Panc1 (cell line): ENCODE results near the gene CDC37. TPM values are rescaled to one million over a fixed set of nuclear protein-coding genes. Genes with fewer than 3 reads are reported as not detected.
"Not testable (repeated sequence)": the region's sequence is repeated elsewhere in the genome, so short reads cannot be mapped to it uniquely, and the experiment has no call there.

Source experiments
- ATAC-seq: fragments of 200-7000 bp; cut with Tn5 transposase; 2 replicates; pipeline ENCODE4 v1.9.1; 2020; ENCODE audit warnings: mild to moderate bottlenecking, moderate library complexity
- BruUV-seq: library from RNA; stranded (reverse); fragments of 400-500 nt; replicated peaks from 2 replicates; lab custom pipeline; 2021; lab: Mats Ljungman, UMichigan
- CTCF ChIA-PET: fragments of 300-600 bp; sonication (Branson Sonifier 250); formaldehyde crosslinking; loops from one replicate; lab custom pipeline; 2022; ENCODE audit warnings: antibody characterized with exemption; lab: Charles Lee
- POLR2A ChIA-PET: fragments of 300-600 bp; sonication (Branson Sonifier 250); formaldehyde crosslinking; loops from one replicate; lab custom pipeline; 2022; ENCODE audit warnings: antibody characterized with exemption; lab: Charles Lee
- DNase-seq: peaks from one replicate; pipeline ENCODE4 v3.0.0-alpha.2; 2010; ENCODE audit warnings: low read depth, low spot score
- H3K27ac ChIP-seq: 2 replicates; pipeline ENCODE4 v1.5.1; 2011; ENCODE audit warnings: mild to moderate bottlenecking, low read length, inconsistent platforms
- H3K27me3 ChIP-seq: fragments of 200-500 bp; sonication (Bioruptor generic); 2 replicates; pipeline ENCODE4 v1.6.0; 2014; ENCODE audit warnings: low read length, inconsistent platforms; ENCODE audit not compliant: control insufficient read depth, insufficient read depth
- H3K36me3 ChIP-seq: fragments of 200-500 bp; sonication (Bioruptor generic); 2 replicates; pipeline ENCODE4 v1.5.1; 2014; ENCODE audit warnings: inconsistent platforms, mild to moderate bottlenecking, low read length, moderate library complexity; ENCODE audit not compliant: control insufficient read depth, insufficient read depth
- H3K4me1 ChIP-seq: 2 replicates; pipeline ENCODE4 v1.5.1; 2011; ENCODE audit warnings: inconsistent platforms, mild to moderate bottlenecking, low read length, moderate library complexity; ENCODE audit not compliant: control insufficient read depth, insufficient read depth
- H3K4me3 ChIP-seq, 2 experiments: 2 replicates each; pipeline ENCODE4 v1.5.1; 2011 to 2012; ENCODE audit warnings: low read depth in 2 of 2, low read length in 2 of 2, mild to moderate bottlenecking in 2 of 2, inconsistent platforms in 1 of 2, moderate library complexity in 1 of 2
- H3K9me3 ChIP-seq: fragments of 200-500 bp; sonication (Bioruptor generic); 2 replicates; pipeline ENCODE4 v1.5.1; 2014; ENCODE audit warnings: low read depth, mild to moderate bottlenecking, inconsistent platforms, low read length, moderate library complexity; ENCODE audit not compliant: control insufficient read depth, insufficient read depth
- POLR2AphosphoS5 ChIP-seq: IDR thresholded peaks from 2 replicates; pipeline ENCODE4 v1.6.1; 2012; ENCODE audit warnings: mild to moderate bottlenecking, low read depth, low read length, moderate library complexity
- SIN3A ChIP-seq: IDR thresholded peaks from 2 replicates; pipeline ENCODE4 v1.6.1; 2012; ENCODE audit warnings: low read depth, mild to moderate bottlenecking, low read length, moderate library complexity, borderline replicate concordance; ENCODE audit not compliant: insufficient read depth
- TCF7L2 ChIP-seq: IDR thresholded peaks from 2 replicates; pipeline ENCODE4 v1.6.1; 2011; ENCODE audit warnings: mild to moderate bottlenecking, low read depth, low read length, inconsistent platforms
- in situ Hi-C: cut with HindIII; loops from 2 replicates; pipeline ENCODE4 v1.10.0; 2016; ENCODE audit warnings: low sequenced_read_pairs, low pct_unique_long_range_greater_than_20kb
- intact Hi-C: fragments of 100-400 bp; cut with micrococcal nuclease; formaldehyde crosslinking; loops from one replicate; pipeline ENCODE4 v1.10.0; 2022; ENCODE audit not compliant: unreplicated experiment
- total RNA-seq: library from RNA; stranded (reverse); gene quantifications from one replicate; pipeline ENCODE4 v1.2.1, GENCODE V29; 2021; ENCODE audit not compliant: unreplicated experiment
- TF ChIP-seq, protein P1 (sequence below), 2 experiments: IDR thresholded peaks; 2 replicates each; pipeline ENCODE4 v1.6.1; 2011 to 2012; ENCODE audit warnings: low read depth in 2 of 2, control low read depth in 1 of 2, low read length in 1 of 2, mild to moderate bottlenecking in 1 of 2, moderate library complexity in 1 of 2; ENCODE audit not compliant: insufficient read depth in 1 of 2
- TF ChIP-seq, protein P2 (sequence below): fragments of 450-650 bp; IDR thresholded peaks from 2 replicates; pipeline ENCODE4 v1.5.1; 2017; ENCODE audit warnings: mild to moderate bottlenecking

Gene CDC37
- total RNA-seq, 1 experiment from 2014 or later = 162 TPM

DNA sequence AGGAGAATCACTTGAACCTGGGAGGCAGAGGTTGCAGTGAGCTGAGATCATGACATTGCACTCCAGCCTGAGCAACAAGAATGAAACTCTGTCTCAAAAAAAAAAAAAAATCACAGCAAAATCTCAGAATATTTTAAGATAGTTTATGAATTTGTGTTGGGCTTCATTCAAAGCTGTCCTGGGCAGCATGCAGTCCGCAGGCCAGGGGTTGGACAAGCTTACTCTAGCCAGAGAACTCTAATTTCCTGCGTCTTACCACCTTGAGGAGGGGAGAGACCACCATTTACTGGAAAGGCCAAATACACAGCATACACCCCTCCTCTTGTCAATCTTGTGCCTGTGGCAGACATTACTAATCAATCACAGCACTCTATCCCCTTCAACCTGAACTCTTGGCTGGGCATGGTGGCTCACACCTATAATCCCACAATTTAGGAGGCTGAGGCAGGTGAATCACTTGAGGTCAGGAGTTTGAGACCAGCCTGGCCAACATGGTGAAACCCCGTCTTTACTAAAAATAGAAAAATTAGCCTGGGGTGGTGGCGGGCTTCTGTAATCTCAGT, 36.3 kb downstream of the CDC37 start:
- POLR2A ChIA-PET, H3K36me3 ChIP-seq, BruUV-seq: not testable (repeated sequence)

DNA sequence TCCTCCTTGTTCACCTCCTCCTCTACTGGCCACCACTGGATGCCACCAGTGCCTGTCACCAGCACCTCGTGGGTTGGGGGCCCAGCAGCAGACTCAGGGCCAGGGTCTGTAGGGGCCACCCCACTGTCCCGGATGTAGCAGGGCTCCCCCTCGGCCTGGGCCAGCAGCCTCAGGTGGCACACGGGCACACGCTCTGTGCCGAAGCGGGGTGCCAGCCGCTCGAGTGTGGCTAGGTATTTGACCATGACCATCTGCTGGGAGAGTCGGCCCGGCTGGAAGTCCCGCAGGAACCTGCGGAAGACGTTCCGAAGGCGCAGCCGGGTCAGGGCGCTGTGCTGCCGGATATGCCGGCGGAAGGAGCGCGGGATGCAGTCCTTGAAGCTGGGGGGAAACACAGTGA, 37.8 kb downstream of the CDC37 start:
- Histone ChIP-seq H3K27ac (no peak overlapping the region), H3K4me1 (no peaks in the 10 kb centered on the region), H3K4me3 (no peak overlapping the region), H3K36me3 (no peaks in the 10 kb centered on the region), H3K9me3 (no peaks in the 10 kb centered on the region), H3K27me3 (no peaks in the 10 kb centered on the region)
- intact Hi-C loops (no loop called here), in situ Hi-C loops (no loop called here)
- TF ChIP-seq POLR2AphosphoS5 (no peak), SIN3A (no peak), TCF7L2 (no peak)
- TF ChIP-seq, protein P1, sequence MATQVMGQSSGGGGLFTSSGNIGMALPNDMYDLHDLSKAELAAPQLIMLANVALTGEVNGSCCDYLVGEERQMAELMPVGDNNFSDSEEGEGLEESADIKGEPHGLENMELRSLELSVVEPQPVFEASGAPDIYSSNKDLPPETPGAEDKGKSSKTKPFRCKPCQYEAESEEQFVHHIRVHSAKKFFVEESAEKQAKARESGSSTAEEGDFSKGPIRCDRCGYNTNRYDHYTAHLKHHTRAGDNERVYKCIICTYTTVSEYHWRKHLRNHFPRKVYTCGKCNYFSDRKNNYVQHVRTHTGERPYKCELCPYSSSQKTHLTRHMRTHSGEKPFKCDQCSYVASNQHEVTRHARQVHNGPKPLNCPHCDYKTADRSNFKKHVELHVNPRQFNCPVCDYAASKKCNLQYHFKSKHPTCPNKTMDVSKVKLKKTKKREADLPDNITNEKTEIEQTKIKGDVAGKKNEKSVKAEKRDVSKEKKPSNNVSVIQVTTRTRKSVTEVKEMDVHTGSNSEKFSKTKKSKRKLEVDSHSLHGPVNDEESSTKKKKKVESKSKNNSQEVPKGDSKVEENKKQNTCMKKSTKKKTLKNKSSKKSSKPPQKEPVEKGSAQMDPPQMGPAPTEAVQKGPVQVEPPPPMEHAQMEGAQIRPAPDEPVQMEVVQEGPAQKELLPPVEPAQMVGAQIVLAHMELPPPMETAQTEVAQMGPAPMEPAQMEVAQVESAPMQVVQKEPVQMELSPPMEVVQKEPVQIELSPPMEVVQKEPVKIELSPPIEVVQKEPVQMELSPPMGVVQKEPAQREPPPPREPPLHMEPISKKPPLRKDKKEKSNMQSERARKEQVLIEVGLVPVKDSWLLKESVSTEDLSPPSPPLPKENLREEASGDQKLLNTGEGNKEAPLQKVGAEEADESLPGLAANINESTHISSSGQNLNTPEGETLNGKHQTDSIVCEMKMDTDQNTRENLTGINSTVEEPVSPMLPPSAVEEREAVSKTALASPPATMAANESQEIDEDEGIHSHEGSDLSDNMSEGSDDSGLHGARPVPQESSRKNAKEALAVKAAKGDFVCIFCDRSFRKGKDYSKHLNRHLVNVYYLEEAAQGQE (IDR thresholded peaks at IDR 0.05; ENCODE audit: insufficient read depth in 1 of 2, low read depth in 2 of 2, low read length in 1 of 2) = no peak
- TF ChIP-seq, protein P2, sequence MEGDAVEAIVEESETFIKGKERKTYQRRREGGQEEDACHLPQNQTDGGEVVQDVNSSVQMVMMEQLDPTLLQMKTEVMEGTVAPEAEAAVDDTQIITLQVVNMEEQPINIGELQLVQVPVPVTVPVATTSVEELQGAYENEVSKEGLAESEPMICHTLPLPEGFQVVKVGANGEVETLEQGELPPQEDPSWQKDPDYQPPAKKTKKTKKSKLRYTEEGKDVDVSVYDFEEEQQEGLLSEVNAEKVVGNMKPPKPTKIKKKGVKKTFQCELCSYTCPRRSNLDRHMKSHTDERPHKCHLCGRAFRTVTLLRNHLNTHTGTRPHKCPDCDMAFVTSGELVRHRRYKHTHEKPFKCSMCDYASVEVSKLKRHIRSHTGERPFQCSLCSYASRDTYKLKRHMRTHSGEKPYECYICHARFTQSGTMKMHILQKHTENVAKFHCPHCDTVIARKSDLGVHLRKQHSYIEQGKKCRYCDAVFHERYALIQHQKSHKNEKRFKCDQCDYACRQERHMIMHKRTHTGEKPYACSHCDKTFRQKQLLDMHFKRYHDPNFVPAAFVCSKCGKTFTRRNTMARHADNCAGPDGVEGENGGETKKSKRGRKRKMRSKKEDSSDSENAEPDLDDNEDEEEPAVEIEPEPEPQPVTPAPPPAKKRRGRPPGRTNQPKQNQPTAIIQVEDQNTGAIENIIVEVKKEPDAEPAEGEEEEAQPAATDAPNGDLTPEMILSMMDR = no peak
- no peak for DNase-seq
- CTCF ChIA-PET = no interaction called here
- POLR2A ChIA-PET = no interaction called here
- no TSS peak for BruUV-seq
- ATAC-seq = no peak

More for the DNA sequence above, 36.3 kb downstream of the CDC37 start:
- ATAC-seq, intact Hi-C loops, H3K9me3 ChIP-seq, DNase-seq, H3K4me1 ChIP-seq, H3K27ac ChIP-seq, H3K4me3 ChIP-seq, in situ Hi-C loops, H3K27me3 ChIP-seq: not testable (repeated sequence)
- CTCF ChIA-PET = interaction anchor here (0.7 kb wide), 1 partner anchor 36 kb away, joined by 6 read pairs; the partner anchor contains the start of gene CDC37

DNA sequence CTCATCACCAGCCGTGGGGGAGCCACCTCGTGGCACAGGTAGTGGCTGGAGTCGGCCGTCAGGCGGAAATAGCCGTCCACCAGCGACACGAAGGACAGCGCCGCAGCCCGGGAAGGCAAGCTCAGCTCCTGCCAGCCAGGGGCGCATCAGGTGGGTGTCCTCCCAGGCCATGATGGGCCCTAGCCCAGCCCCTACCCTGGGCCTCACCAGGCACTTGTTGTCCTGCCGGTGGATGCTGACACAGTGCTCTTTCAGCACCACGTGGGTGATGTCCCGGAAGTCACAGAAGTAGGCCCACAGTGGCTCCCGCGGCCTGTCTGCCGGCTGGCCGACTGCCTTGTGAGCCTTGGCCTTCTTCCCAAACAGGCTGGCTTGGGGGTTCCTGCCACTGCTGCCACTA, 38.7 kb downstream of the CDC37 start:
- BruUV-seq = no TSS peak
- in situ Hi-C loops = no loop called here
- TF ChIP-seq, protein P2 = no peak
- TF ChIP-seq TCF7L2 = no peak
- TF ChIP-seq POLR2AphosphoS5 = no peak
- no peak for TF ChIP-seq SIN3A
- TF ChIP-seq, protein P1 (IDR thresholded peaks at IDR 0.05; ENCODE audit: insufficient read depth in 1 of 2, low read depth in 2 of 2, low read length in 1 of 2) = no peak

More for the DNA sequence above, 38.7 kb downstream of the CDC37 start:
- ChIA-PET POLR2A (no interaction called here), CTCF (no interaction called here)
- Histone ChIP-seq H3K27ac (no peak overlapping the region), H3K36me3 (no peaks in the 10 kb centered on the region), H3K4me3 (no peak overlapping the region), H3K9me3 (no peaks in the 10 kb centered on the region), H3K27me3 (no peaks in the 10 kb centered on the region), H3K4me1 (no peaks in the 10 kb centered on the region)
- intact Hi-C loops = no loop called here
- DNase-seq (no peak), ATAC-seq (no peak)
